NOMO-1 treated with dmso at 0.1 percent for 144 hours (cell line): Measurements from ENCODE around the gene ZNF385A.

ENCODE experiments used
- DNase-seq: peaks from one replicate; lab custom pipeline; 2025; ENCODE audit not compliant: unreplicated experiment; lab: John Stamatoyannopoulos, UW

ZNF385A gene, protein sequence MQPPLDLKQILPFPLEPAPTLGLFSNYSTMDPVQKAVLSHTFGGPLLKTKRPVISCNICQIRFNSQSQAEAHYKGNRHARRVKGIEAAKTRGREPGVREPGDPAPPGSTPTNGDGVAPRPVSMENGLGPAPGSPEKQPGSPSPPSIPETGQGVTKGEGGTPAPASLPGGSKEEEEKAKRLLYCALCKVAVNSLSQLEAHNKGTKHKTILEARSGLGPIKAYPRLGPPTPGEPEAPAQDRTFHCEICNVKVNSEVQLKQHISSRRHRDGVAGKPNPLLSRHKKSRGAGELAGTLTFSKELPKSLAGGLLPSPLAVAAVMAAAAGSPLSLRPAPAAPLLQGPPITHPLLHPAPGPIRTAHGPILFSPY

DNA sequence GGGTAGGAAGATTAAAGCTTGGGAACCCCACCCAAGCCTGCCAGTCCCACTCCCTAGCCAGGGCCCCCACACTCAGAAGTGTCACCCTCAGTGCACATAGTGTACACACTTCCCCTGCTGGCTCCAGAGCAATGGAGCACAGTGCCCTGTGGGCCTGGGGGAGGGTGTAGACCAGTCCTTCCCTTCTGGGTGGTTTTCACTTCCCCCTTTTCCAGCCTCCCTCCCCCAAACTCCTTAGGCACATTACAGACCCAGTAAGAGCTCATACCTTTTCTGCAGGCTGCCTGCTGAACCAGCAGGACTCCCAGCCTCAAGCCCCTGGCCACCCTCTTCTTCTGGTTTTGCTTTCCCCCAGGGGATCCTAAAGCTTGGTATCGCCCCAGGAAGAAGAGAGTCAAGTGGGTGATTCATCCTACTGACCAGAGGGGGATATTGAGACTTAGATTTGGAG lies at the start of gene ZNF385A:
Gene ZNF385A (minus strand): TSS at position 143 of the 451 bp plus-strand sequence. CDS start 219 bp downstream, outside the sequence.
- DNase-seq = peak; percentile 95

DNA sequence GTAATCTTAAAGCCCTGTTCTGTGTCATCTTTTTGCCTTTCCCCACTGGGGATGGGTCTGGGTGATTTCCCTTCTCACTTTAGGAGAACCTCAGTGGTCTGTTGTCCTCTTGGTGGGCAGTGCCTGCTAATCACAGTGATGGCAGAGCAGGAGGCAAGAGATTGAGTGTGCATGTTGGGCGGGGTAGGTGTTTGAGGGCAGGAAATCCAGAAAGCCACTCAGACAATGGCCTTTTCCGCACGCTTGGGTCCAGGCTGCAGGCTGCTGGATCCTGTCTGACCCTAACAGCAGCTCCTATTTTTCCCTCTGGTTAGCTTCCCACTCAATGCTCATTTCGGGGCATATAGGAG lies 48.3 kb upstream of the ZNF385A start:
- no peak for DNase-seq

DNA sequence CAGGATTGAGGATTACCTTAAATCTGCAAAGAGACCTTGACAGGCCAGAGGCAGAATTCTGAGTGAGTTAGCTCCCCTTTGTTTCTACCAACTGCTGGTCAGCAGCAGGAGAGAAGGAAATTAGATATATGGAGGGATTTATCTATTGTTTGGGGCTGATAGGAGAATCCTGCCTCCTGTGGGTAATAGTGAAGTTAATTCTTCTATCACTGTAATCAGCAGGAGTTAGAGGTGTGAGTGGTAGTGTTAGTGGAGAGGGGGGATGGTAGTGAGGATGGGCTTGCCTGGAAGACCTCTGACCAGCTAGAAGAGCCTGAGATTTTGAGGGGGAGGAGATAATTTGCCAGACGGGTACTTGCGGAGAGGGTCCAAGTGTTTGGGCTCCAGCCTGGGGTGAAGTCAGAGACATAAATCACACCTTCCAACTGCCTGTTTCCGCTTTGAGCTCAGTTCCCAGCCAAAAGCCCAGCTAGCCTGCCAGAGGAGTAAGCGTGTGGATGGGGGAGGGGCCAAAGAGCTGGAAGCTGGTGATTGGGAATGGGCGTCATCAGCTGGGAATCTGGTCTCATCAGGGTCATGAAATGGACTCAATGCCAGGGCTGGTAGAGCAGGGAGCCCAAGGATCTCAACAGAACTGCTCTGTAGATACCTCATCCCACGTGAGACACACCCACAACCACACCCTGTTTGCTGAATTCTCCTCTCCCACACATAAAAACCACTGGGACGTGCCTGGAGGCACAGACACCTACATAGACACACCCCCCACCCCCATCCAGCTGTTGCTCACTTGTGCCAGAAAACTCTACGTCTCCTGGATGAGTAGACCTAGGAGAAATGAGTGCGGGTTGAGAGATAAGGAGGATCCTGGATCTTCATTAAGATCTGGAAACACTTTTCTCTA lies 47.6 kb upstream of the ZNF385A start:
- DNase-seq = no peak

DNA sequence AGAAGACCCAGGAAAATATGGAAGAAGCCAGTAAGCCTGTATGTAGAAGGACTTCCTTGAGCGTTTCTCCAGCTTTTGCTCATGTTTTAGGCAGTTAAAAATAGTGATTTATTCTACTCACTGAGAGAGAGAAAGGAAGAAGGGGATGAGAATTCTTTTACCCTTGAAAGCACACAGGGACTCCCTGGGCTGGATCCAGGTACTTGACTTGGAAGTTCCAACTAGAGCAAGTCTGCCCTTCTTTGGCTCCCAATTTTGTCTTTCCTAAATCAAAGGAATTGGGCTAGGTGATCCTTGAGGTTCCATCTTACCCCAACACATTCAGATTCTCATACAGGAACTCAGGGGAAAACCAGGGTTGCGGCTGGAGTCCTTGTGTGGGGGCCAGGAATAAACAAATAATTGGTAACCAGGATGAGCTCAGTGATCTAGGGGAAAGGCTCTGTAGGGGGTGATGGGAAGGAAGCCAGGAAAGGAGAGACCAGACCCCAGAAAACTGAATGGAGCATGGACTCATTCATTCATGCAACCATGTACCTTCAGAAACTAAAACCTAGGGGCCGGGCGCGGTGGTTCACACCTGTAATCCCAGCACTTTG lies 46.0 kb upstream of the ZNF385A start:
- DNase-seq = no peak

DNA sequence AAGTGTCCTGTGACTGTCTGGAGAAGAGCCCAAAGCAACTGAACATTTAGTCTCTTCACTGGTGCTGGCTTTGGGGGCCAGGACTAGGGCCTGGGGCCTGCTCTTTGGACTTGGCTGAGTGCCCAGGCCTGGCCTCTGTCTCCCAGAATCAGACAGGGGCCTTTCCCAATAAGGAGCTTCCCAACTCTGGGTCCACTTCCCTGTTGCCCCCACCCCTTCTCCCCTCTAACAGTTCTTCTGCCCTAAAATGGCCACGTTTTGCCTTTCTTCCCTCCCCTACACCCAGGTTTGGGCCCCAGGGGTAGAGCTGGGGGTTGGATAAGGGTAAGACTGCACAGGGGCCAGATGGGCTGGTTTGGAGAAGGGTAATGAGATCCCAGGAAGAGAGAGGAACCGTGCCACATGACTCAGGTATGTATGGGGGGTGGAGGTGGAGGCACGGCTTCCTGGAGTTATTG lies 44.5 kb upstream of the ZNF385A start:
- DNase-seq = no peak

DNA sequence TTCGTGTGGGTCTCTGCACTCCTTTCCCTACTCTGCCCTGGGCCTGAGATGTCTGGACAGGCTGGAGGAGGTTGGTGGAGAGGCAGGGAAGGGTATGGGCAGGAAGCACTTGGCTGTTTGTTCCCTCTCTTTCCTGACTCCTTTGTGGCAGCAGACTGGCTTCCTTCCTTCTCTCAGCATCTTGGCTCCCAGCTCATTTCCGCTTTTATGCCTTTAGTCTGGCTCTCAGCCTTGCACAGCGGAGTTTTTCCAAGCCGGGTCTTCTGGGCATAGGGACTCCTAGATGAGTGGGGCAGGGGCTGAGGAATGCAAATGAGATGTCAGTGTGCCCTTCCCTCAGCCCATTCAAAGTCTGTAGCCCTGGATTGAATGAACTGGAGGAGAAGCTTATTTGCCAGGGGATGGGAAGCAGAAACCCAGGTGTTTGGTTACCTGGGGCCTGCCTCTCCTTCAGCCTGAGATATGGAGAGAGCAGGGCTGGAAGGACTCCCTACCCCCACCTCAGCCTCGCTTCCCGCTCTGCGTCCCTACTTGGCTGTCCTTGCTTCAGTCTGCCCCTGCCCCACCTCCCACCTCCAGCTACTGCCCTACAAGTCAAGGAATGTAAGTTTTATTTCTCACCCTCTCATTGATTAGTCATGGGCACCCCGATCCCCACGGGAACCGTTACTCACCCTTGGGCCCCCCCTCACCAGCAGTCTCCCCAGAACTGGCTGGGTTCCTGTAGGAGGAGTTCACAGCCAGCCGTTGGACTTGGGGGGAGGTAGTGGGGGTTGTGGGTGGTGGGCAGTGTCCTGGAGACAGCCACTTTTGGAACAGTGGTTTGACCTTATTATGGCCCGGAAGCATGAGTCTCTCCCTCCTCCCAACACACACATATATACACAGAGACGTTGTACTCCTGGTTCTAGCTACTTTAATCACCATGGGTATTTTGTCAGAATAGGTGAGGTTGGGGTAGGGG lies 43.8 kb upstream of the ZNF385A start:
- DNase-seq = no peak

DNA sequence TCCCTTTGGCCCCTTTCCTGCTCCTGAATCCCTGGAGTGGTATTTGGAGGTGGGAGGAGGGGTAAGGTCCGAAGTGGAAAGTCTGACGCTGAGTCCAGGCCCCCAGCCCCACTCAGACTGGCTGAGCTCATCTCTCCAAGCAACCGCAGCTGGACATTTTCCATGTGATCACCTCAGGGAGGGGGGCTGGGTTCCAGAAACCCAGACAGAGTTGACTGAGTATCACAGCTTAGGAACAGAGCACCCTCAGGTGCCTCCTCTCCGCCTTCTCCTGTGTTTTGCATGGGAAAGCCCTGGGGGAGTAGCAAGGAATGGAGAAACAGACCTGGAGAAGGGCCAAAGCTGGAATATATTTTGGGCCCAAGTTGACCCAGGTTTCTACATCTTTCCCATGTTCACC lies 42.6 kb upstream of the ZNF385A start:
- no peak for DNase-seq

DNA sequence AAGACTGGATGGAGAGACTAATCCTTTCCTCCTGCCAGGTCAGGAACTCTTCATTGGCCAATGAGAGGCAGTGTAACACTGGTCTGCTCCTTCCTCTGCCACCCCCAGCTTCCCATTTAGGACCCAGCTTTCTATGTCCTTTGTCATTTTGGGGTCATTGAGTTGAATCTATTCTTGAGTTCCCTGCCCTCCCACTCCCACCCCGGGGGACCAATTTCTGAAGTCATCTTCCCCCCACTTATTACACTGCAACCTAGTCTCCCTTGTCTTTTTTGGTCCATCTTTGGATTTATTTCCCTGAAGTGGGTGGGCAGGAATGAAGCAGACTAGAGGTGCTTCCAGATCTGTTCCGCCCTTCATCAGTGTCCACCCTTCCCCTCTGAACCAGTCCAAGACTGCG lies 42.2 kb upstream of the ZNF385A start:
- DNase-seq = no peak

DNA sequence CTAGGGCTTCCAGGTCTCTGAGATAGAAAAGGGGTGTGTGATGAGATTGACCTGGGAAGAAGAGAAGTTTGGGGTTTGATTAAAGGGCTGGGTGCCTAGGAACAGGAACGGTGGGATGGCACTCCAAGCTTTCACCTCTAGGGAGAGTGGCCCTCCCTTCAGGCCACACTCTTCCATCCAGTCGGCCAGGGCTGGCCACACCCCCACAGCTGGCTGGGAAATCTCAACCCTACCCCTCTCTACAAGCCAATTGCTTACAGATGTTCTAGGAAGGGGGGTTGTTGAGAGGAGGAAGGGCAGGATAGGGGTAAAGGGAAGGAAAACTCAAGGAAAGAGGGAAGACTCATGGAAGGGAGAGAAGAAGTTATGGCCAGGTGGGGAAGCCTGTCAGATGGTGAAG lies 41.2 kb upstream of the ZNF385A start:
- no peak for DNase-seq

DNA sequence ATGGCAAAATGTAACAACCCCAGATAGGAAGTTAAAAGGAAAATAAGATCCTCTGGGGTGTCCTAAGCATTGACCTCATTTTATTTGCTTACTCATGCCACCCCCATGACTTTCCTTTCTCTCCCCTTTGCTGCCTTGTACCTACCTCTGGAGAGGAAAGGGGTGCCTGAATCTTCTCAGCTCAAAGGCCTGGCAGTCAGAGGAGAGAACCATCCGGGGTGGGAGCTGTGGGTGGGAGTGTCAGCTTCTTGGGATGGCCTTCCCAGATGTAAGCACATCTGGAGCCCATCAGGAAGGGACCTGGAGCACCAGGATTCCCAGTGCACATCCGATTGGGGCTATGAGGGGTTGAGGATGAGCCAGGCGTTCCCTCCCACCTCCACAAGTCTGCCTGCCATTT lies 39.7 kb upstream of the ZNF385A start:
- DNase-seq = no peak

DNA sequence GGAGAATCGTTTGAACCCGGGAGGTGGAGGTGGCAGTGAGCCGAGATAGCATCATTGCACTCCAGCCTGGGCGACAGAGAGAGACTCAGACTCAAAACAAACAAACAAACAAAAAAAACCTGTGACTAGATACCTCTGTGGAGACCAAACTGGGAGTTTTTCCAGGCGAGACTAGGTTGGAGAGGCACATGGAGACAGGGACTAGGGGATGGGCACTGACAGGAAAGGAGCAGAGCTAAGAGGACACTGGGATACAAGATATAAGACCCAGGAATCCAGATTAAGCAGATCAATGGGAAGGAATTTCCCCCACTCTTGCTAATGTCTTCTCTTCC lies 39.2 kb upstream of the ZNF385A start:
- no peak for DNase-seq

DNA sequence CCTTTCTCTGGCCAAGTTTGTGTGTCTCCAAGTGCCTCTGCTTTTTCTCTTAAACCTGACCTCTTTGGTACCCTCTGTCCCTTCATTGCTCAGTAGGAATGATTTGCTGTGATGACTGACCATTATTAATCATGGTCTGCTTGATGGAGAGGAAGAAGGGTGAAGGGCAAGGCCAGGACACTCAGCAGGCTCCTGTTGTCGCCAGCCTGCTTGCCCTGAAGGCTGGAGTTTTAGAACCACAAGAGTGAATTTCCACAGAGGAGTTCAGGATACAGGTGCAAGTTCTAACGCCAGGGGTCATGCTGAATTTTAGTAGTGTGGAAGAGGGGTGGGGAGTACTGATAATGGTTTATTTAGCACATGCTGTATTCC lies 37.3 kb upstream of the ZNF385A start:
- no peak for DNase-seq

DNA sequence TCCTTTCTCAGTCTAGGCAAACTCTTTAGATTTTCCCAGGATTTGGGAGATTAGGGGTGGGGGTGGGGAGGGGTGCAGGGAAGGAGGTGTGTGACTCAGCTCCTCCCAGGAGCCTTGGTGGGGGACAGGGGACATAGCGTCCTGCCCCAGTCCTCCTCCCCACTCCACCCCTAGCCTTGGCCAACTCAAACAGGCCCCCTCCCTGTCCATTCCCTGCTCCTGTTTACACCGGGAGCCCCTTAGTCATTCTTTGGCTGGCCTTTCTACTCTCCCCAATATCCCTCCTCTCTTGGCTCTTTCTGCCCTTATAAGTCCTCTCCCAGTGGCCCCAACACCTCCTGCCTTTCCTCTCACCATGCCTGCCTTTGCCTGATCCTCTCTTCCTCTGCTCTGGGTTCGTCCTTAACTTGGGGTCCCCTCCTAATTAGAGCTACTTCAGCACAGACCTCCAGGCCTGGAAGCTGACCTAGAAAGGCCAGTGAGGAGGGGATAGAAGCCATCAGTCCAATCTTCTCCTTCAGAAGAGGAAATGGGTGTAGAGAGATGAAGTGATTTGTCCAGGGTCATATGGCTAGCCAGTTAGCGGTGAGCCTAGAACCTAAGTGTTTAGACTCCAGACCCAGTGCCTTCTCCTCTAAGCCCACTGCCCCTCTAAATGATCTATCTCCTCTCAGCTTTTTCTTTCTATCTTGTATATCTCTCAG lies 36.8 kb upstream of the ZNF385A start:
- DNase-seq = no peak

DNA sequence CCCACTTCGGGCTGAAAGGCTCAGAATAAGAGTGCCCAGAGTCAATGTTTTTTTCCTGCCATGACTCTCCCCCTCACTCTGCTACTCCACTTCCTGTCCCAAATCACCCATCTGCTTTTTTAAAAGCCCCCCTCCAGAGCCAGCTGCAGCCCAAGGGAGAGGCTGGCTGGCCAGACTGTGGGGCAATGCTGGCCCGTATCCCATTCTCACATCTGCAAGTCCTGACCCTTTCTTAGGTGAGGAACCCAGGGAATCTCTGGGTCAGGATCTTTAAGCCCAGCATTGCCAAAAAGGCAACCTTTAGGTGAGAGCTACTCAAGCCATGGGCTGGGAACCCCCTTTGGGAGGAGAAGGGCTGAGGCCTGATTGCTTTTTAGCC lies 36.2 kb upstream of the ZNF385A start:
- DNase-seq = no peak

DNA sequence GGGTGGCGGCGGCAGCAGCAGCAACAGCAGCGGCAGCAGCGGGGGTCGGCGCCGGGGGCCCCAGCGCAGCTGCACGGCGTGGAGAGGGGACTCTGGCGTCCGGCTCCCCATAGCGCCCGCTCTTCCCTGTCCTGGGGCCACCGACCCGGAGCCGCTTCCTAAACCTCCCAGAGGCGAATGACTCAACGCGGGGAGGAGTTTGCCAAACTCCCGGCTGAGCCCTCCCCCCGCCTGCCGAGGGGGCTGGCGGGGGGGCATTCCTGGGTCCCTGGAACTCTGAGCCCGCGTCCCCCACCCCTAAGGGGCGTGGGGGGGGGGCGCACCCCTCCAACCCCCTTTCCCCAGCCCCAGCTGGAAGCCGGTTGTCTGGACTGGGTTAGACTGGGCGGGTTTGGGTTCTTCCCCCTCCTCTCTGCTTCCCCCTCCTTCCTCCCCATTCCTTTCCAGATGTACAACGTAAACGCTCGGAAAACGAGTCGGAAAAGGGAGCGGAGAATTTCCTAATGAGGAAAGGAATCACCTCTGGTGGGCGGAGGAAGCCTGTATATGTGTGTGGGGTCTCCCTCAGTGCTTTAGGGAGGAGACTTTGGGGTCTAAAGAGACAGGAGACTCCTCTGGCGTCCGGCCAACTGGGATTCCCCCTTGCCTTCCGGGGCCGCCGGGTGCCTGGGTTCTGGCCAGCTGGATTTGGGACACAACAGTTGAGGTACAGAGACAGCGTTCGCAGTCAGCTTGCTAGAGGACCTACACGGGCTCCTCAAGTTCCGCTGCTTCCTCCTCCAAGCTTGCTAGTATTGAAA lies 34.8 kb upstream of the ZNF385A start, which contains the start of gene ITGA5:
Gene ITGA5 (minus strand): TSS at position 179 of the 800 bp plus-strand sequence. CDS start 68 bp downstream, at position 111.
- no peak for DNase-seq

DNA sequence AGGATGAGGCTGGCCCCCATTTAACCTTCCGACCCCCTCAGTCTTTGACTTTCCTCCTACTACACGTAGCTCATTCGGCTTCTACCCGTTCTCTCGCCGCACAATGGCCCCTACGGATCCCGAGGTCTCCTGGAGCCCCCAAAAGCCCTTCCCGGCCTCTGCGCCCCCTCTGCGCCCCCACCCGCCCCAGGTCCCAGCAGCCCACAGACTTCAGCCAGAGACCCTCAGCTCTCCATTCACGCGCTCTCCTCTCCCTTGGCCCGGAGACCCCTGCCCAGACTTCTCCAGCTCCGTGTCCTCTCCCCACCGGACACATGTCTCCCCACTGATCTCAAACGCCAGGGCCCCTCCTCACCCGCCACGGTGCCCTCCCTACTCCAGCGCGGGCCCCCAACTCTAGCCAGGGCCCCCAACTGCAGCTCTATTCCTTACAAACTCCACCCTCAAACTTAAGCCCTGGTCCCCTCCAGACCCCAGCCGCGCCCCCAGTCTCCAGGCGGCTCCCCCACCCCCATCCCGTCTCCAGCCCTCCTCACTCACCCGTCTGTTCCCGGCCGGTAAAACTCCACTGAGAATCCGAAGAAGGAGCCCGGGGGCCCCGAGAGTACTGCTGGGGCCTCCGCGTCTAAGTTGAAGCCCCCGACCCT lies 34.0 kb upstream of the ZNF385A start:
- no peak for DNase-seq

DNA sequence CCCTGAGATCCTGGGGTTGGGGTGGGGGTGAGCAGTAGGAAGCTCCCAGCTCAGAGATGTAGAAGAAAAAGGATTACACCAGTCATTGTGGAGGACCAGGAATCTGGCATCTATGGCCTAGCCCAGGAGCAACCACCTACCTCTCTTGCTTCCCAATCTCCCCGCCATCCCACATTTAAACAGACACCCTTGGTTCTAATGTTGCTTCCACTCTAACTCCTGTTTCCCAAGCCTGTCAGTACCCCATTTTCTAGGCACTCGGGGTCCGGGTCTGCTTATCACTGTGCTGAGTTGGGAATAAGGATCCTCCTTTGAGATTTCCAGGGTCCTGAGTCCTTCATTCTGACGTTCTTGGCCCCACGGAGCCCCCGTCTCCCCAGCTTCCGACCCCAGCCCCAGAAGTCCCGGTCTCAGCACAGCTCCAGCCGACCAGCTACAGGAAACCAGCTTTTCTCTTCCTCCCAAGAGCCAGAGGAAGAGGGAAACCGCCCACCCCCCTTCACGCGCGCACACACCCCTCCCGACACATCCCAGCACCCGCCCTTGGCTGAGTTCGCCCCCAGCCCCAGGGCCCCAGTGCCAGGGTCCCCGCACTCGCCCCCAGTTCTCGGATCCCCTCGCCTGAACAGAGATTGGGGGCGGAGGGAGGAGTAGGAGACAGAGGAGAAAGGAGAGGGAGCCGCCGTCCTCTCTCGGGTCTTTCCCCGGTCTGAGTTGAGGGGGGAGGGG lies 33.3 kb upstream of the ZNF385A start:
- DNase-seq = no peak
